ENCODE data around the gene BSN. TPM values are rescaled to one million over a fixed set of nuclear protein-coding genes. Genes with fewer than 3 reads are reported as not detected.

The BSN gene
- total RNA-seq, 1 experiment from 2014 or later: 0.28 TPM

- no peaks in the 10 kb centered on the region for H3K36me3 ChIP-seq (ENCODE audit: low read depth)
- BruUV-seq (replicated peaks): no TSS peak
- H3K9me2 ChIP-seq (ENCODE audit: insufficient read depth): no peaks in the 10 kb centered on the region
- DNase-seq: no peak
- H3K27me3 ChIP-seq (ENCODE audit: insufficient read depth, low read depth): no peaks in the 10 kb centered on the region
- no peaks in the 10 kb centered on the region for H3K4me1 ChIP-seq (replicated peaks; ENCODE audit: insufficient read depth)
- H3K9me3 ChIP-seq (ENCODE audit: insufficient read depth, low read depth): no peaks in the 10 kb centered on the region
- no peaks in the 10 kb centered on the region for H4K20me1 ChIP-seq (ENCODE audit: insufficient read depth)
- ChIA-PET POLR2A (ENCODE audit: unreplicated experiment) (no interaction called here), CTCF (no interaction called here)
- intact Hi-C loops (cut with micrococcal nuclease; ENCODE audit: unreplicated experiment): no loop called here
- no peak overlapping the region for H3K4me2 ChIP-seq
- no peaks in the 10 kb centered on the region for H3K79me2 ChIP-seq (ENCODE audit: low read depth)
- H3K4me3 ChIP-seq: no peak overlapping the region
- H2AFZ ChIP-seq: no peak overlapping the region
- TF ChIP-seq CTCF (conservative IDR thresholded peaks at IDR 0.05) (no peak), EZH2 (IDR thresholded peaks at IDR 0.05; ENCODE audit: low read depth) (no peak)
- no peak overlapping the region for H3K27ac ChIP-seq
- no peaks in the 10 kb centered on the region for H3F3A ChIP-seq (ENCODE audit: insufficient read depth, low read depth)
Measured at GRCh38 chr3:49652218-49652902, 98.1 kb downstream of the BSN start.

GRCh38 chr3:49652903-49653415 lies 98.7 kb downstream of the BSN start:
- POLR2A ChIA-PET (ENCODE audit: unreplicated experiment): no interaction called here
- no peak overlapping the region for H3K4me3 ChIP-seq
- H4K20me1 ChIP-seq (ENCODE audit: insufficient read depth): no peaks in the 10 kb centered on the region
- H3K36me3 ChIP-seq (ENCODE audit: low read depth): no peaks in the 10 kb centered on the region
- H3K9me2 ChIP-seq (ENCODE audit: insufficient read depth): no peaks in the 10 kb centered on the region
- H3K9me3 ChIP-seq (ENCODE audit: insufficient read depth, low read depth): no peaks in the 10 kb centered on the region
- DNase-seq: no peak
- H3K4me2 ChIP-seq: no peak overlapping the region
- no peaks in the 10 kb centered on the region for H3F3A ChIP-seq (ENCODE audit: insufficient read depth, low read depth)
- no peaks in the 10 kb centered on the region for H3K27me3 ChIP-seq (ENCODE audit: insufficient read depth, low read depth)
- CTCF ChIA-PET: no interaction called here
- H3K27ac ChIP-seq: no peak overlapping the region
- H3K4me1 ChIP-seq (replicated peaks; ENCODE audit: insufficient read depth): no peaks in the 10 kb centered on the region
- BruUV-seq (replicated peaks): no TSS peak
- no peak for TF ChIP-seq EZH2 (IDR thresholded peaks at IDR 0.05; ENCODE audit: low read depth)
- no peak for TF ChIP-seq CTCF (conservative IDR thresholded peaks at IDR 0.05)
- intact Hi-C loops (cut with micrococcal nuclease; ENCODE audit: unreplicated experiment): no loop called here
- H3K79me2 ChIP-seq (ENCODE audit: low read depth): no peaks in the 10 kb centered on the region
- H2AFZ ChIP-seq: no peak overlapping the region

- ChIA-PET CTCF (no interaction called here), POLR2A (ENCODE audit: unreplicated experiment) (no interaction called here)
- DNase-seq: no peak
- Histone ChIP-seq H3K4me2 (no peak overlapping the region), H3K79me2 (ENCODE audit: low read depth) (no peaks in the 10 kb centered on the region), H4K20me1 (ENCODE audit: insufficient read depth) (no peaks in the 10 kb centered on the region), H3F3A (ENCODE audit: insufficient read depth, low read depth) (no peaks in the 10 kb centered on the region), H3K27ac (no peak overlapping the region), H3K27me3 (ENCODE audit: insufficient read depth, low read depth) (no peaks in the 10 kb centered on the region), H3K9me3 (ENCODE audit: insufficient read depth, low read depth) (no peaks in the 10 kb centered on the region), H3K9me2 (ENCODE audit: insufficient read depth) (no peaks in the 10 kb centered on the region), H3K4me1 (replicated peaks; ENCODE audit: insufficient read depth) (no peaks in the 10 kb centered on the region), H3K36me3 (ENCODE audit: low read depth) (no peaks in the 10 kb centered on the region), H2AFZ (no peak overlapping the region), H3K4me3 (no peak overlapping the region)
- no TSS peak for BruUV-seq (replicated peaks)
- TF ChIP-seq CTCF (conservative IDR thresholded peaks at IDR 0.05) (no peak), EZH2 (IDR thresholded peaks at IDR 0.05; ENCODE audit: low read depth) (no peak)
- intact Hi-C loops (cut with micrococcal nuclease; ENCODE audit: unreplicated experiment): no loop called here
Measured at GRCh38 chr3:49653621-49654020, 99.3 kb downstream of the BSN start.
